ENCODE measurements around the gene SLC7A8.

The SLC7A8 gene

DNA sequence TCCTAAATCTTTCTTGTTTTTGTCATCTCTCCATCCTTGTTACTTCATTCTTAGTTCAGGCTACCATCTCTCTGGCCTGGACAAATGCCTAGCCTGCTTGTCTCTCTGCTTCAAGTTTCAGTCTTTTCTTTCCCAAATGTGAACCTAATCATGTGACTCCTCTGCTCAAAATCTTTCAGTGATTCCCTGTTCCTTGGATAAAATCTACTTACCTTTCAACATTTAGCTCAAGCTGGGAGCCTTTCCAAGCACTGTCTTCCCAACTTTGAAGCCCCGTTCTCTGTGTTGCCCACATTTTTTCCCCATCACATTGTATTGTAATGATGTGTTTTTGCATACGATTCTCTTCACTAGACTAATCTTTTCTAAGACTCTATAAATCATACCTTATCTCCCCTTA, 24.7 kb downstream of the SLC7A8 start:
- Histone ChIP-seq H3K36me3 (peaks cover 9 to 38% (median 22%) of the 10 kb centered on the region in 3 donors), H3K4me3 (no peak overlapping the region), H3K4me1 (peaks cover 0 to 26% (median 18%) of the 10 kb centered on the region in 4 donors), H3K27ac (no peak overlapping the region), H3K9me3 (no peaks in the 10 kb centered on the region), H3K27me3 (no peaks in the 10 kb centered on the region)
- no peak for DNase-seq
- intact Hi-C loops (cut with DNase I; ENCODE audit: low total_unique reads), result no loop called here
- TF ChIP-seq, protein P1, sequence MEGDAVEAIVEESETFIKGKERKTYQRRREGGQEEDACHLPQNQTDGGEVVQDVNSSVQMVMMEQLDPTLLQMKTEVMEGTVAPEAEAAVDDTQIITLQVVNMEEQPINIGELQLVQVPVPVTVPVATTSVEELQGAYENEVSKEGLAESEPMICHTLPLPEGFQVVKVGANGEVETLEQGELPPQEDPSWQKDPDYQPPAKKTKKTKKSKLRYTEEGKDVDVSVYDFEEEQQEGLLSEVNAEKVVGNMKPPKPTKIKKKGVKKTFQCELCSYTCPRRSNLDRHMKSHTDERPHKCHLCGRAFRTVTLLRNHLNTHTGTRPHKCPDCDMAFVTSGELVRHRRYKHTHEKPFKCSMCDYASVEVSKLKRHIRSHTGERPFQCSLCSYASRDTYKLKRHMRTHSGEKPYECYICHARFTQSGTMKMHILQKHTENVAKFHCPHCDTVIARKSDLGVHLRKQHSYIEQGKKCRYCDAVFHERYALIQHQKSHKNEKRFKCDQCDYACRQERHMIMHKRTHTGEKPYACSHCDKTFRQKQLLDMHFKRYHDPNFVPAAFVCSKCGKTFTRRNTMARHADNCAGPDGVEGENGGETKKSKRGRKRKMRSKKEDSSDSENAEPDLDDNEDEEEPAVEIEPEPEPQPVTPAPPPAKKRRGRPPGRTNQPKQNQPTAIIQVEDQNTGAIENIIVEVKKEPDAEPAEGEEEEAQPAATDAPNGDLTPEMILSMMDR (IDR thresholded peaks at IDR 0.05), result no peak

DNA sequence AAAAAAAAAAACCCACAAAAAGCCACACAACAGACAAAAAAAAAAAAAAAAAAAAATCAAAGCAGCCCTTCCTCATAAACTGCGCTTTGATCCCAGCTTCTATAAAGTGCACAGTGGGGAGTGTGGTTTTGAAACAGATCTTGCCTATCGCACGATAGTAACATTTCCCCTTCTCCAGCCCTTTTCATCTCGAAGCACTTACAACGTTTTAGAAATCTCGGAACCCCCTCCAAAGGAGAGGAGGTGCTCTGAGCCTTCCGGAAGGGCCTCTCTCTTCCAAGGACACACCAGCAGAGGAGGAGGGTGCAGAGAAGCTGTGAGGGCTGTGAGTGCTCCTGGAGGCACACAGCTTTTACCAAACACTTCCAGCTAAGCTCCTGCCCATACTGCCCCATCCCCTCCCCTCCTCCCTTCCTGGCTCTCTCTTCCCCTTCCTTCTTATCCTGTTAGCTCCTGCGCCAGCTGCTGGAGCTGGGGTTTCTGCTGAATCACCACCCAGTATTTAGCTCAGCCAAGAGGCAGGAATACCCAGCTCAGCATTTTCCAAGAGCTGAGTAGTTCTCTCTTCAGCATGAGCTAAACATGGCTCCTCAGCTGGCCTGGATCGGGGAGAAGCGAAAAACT, 28.4 kb downstream of the SLC7A8 start:
- H3K36me3 ChIP-seq, result peaks cover 9 to 36% (median 20%) of the 10 kb centered on the region in 3 donors
- TF ChIP-seq, protein P1 (IDR thresholded peaks at IDR 0.05), result no peak
- peak; percentile 94 to 96 for DNase-seq
- peak overlapping the region; percentile 91 for H3K27ac ChIP-seq
- H3K9me3 ChIP-seq, result no peaks in the 10 kb centered on the region
- intact Hi-C loops (cut with DNase I; ENCODE audit: low total_unique reads), result no loop called here
- peaks cover 0 to 57% (median 41%) of the 10 kb centered on the region in 4 donors for H3K4me1 ChIP-seq
- peak overlapping the region; percentile 52 to 57 for H3K4me3 ChIP-seq
- no peaks in the 10 kb centered on the region for H3K27me3 ChIP-seq

DNA sequence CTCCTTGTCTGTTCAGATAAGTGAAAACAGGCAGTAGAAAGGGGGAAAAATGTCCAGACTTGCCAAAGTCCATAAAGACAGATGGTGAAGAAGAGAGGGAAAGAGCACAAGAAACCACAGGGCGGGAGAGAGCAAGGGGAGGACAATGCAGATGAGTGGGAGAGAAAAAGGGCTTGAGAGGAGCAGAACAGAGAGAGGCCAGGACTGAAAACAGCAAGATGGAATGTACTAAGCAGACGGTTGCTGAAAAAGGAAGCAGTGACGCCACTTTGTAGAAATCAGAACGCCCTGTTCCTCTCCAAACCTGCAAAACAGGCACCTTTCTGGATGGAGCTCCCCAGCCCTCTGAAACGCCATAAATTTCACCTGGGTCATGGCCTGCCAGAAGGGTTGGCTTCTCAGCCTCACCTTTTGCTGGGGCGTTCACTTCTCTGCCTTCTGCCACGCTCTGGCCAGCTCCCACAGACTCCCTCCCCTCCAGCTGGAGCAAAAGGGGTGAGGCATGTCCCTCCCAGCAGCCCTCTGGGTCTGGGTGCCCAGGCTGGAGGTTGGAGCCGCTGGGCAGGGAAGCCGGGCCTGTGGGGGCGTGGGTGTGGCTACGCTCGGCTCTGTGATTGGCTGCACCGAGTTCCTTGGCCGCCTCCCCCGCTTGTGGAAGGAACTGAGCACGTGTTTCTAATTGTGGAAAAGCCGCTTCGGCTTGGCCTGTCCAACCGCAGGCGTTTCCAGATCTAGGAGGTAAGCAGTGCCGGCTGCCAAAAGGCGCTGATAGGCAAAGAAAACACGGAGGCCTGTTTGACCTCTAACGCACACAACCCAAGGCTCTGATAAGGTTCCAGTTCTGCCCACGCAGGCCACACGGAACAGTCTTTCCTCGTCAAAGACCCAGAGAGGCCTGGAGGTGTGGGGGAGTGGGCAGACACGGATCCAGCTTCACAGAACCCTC, 29.3 kb downstream of the SLC7A8 start:
- Histone ChIP-seq H3K9me3 (no peaks in the 10 kb centered on the region), H3K27ac (peak overlapping the region; percentile 91), H3K36me3 (peaks cover 9 to 31% (median 19%) of the 10 kb centered on the region in 3 donors), H3K27me3 (no peaks in the 10 kb centered on the region), H3K4me3 (peak overlapping the region; percentile 52 to 57), H3K4me1 (peaks cover 0 to 66% (median 44%) of the 10 kb centered on the region in 4 donors)
- DNase-seq, result peak; percentile 97 to 99
- TF ChIP-seq, protein P1 (IDR thresholded peaks at IDR 0.05), result peak in 1 of 2 experiments; percentile 10
- intact Hi-C loops (cut with DNase I; ENCODE audit: low total_unique reads), result no loop called here

DNA sequence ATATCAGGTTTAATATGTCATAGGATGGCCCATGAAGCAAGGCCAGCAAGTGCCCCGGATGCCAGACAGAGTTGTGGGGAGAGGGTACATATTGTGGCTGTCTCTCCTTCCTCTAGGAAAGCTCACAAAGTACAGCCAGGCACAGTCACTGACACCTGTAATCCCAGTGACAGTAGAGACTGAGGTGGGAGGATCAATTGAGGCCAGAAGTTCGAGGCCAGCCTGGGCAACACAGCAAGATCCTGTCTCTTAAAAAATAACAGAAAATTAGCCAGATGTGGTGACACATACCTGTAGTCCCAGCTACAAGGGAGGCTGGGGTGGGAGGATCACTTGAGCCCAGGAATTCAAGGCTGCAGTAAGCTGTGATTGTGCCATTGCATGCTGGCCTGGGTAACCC, 32.1 kb downstream of the SLC7A8 start:
- peaks cover 0 to 14% (median 13%) of the 10 kb centered on the region in 3 donors for H3K36me3 ChIP-seq
- TF ChIP-seq, protein P1 (IDR thresholded peaks at IDR 0.05), result no peak
- peak overlapping the region in 1 of 2 donors; percentile 7 for H3K4me3 ChIP-seq
- peak overlapping the region; percentile 91 for H3K27ac ChIP-seq
- H3K27me3 ChIP-seq, result no peaks in the 10 kb centered on the region
- H3K4me1 ChIP-seq, result peaks cover 0 to 94% (median 58%) of the 10 kb centered on the region in 4 donors
- no peak for DNase-seq
- intact Hi-C loops (cut with DNase I; ENCODE audit: low total_unique reads), result no loop called here
- no peaks in the 10 kb centered on the region for H3K9me3 ChIP-seq

DNA sequence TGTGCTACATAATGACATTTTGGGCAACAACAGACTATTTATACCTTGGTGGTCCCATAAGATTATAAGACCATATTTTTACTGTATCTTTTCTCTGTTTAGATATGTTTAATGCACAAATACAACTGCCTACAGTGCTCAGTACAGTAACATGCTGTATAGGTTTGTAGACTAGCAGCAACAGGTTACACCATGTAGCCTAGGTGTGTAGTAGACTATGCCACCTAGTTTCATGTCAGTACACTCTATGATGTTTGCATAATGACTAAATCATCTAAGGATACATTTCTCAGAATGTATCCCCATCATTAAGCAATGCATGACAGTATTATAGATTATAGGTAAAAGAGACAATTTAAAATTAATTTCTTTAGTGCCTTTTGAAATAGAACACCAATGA, 33.7 kb downstream of the SLC7A8 start:
- Histone ChIP-seq H3K9me3 (no peaks in the 10 kb centered on the region), H3K27ac (peak overlapping the region; percentile 91), H3K4me3 (no peak overlapping the region), H3K36me3 (peaks cover 0 to 14% (median 13%) of the 10 kb centered on the region in 3 donors), H3K27me3 (no peaks in the 10 kb centered on the region), H3K4me1 (peaks cover 0 to 94% (median 52%) of the 10 kb centered on the region in 4 donors)
- DNase-seq, result no peak
- TF ChIP-seq, protein P1 (IDR thresholded peaks at IDR 0.05), result no peak
- intact Hi-C loops (cut with DNase I; ENCODE audit: low total_unique reads), result no loop called here

Measured in tibial artery (tissue), 4 donors.